ENCODE results near the gene UGT1A6.

- TF ChIP-seq, protein P1, sequence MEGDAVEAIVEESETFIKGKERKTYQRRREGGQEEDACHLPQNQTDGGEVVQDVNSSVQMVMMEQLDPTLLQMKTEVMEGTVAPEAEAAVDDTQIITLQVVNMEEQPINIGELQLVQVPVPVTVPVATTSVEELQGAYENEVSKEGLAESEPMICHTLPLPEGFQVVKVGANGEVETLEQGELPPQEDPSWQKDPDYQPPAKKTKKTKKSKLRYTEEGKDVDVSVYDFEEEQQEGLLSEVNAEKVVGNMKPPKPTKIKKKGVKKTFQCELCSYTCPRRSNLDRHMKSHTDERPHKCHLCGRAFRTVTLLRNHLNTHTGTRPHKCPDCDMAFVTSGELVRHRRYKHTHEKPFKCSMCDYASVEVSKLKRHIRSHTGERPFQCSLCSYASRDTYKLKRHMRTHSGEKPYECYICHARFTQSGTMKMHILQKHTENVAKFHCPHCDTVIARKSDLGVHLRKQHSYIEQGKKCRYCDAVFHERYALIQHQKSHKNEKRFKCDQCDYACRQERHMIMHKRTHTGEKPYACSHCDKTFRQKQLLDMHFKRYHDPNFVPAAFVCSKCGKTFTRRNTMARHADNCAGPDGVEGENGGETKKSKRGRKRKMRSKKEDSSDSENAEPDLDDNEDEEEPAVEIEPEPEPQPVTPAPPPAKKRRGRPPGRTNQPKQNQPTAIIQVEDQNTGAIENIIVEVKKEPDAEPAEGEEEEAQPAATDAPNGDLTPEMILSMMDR (IDR thresholded peaks at IDR 0.05) = no peak
- no peak for TF ChIP-seq POLR2A (IDR thresholded peaks at IDR 0.05)
Observed at GRCh38 chr2:233772153-233772552, 79.5 kb downstream of the UGT1A6 start.

All from right lobe of liver (tissue), 4 donors.